Glutamatergic neuron (in vitro differentiated cells): ENCODE data around the gene FAM118A. TPM values are rescaled to one million over a fixed set of nuclear protein-coding genes. Genes with fewer than 3 reads are reported as not detected.
A peak's percentile ranks its signal among the peaks of the same experiment; 100 is the strongest.

Experiments
- DNase-seq: peaks from one replicate; pipeline ENCODE4 v3.0.0; 2022
- H3K27ac Mint-ChIP-seq: one replicate; pipeline ENCODE4 v1.8.0; 2020; ENCODE audit warnings: mild to moderate bottlenecking, mixed read lengths, inconsistent platforms; ENCODE audit not compliant: unreplicated experiment
- H3K27me3 Mint-ChIP-seq: one replicate; pipeline ENCODE4 v1.8.0; 2020; ENCODE audit warnings: mild to moderate bottlenecking, moderate library complexity, mixed read lengths, inconsistent platforms; ENCODE audit not compliant: unreplicated experiment
- H3K36me3 Mint-ChIP-seq: one replicate; pipeline ENCODE4 v1.8.0; 2020; ENCODE audit warnings: mild to moderate bottlenecking, mixed read lengths, inconsistent platforms; ENCODE audit not compliant: unreplicated experiment
- H3K4me1 Mint-ChIP-seq: one replicate; pipeline ENCODE4 v1.8.0; 2020; ENCODE audit warnings: mild to moderate bottlenecking, low read depth, mixed read lengths, inconsistent platforms; ENCODE audit not compliant: unreplicated experiment
- H3K4me3 Mint-ChIP-seq: one replicate; pipeline ENCODE4 v1.8.0; 2020; ENCODE audit warnings: mild to moderate bottlenecking, mixed read lengths, inconsistent platforms; ENCODE audit not compliant: unreplicated experiment
- H3K9me3 Mint-ChIP-seq: one replicate; pipeline ENCODE4 v1.8.0; 2020; ENCODE audit warnings: mild to moderate bottlenecking, moderate library complexity, mixed read lengths, inconsistent platforms; ENCODE audit not compliant: unreplicated experiment
- total RNA-seq: library from RNA; stranded (reverse); fragmentation: NEBNext Ultra II Directional; extraction: Animal tissue kit (Norgen Biotek cat#: 25700); gene quantifications from one replicate; pipeline ENCODE4 v1.2.1, GENCODE V29; 2021; ENCODE audit not compliant: unreplicated experiment
- TF ChIP-seq, protein P1 (sequence below): fragments of 200-600 bp; sonication (generic); IDR thresholded peaks from one replicate; pipeline ENCODE4 v1.5.0; 2021; ENCODE audit not compliant: partially characterized antibody, unreplicated experiment

Gene FAM118A
- total RNA-seq, 1 donor from 2014 or later, result 28.0 TPM

DNA sequence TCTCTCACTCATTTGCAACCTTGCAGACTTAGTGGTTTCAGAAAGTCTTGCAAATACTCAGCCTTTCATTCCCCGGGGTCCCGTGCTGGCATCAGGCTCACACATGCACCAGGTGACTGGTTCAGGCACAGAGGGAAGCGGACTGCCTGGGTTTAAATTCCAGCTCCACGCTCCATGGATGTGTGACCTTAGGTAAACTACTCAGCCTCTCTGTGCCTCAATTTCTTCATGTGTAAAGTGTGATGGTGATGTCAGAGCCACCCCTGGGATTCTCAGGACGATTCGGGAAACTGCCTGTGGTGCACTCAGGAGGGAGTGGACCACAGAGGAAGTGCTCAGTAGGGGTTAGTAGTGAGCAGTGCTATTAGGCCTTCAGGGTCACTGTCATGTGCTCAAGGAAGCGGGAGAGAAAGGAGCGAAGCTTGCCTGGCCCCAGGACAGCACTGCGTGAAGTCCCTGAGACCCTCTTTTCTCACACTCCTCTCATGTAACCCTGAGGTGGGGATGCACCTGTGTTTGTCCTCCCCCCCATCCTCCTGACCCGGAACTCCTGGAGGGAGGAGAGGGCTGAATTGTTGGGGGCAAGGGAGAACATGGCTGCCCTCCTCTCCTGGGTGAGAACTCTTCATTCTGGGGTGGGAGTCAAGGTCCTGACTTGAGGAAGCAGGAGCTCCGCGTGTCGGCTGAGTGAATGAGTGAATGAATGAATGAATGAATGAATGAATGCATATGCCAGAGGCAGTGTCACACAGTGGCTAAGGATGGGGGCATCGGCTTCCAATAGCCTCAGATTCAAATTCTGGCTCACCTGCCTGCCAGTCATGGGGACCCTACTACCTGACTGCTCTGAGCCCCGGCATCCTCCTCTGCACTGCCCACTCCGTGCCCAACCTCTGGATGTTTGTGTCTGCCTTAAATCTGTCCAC, 39.4 kb upstream of the FAM118A start:
- no peak for DNase-seq
- peaks cover 9% of the 10 kb centered on the region for H3K9me3 Mint-ChIP-seq
- peaks cover 8% of the 10 kb centered on the region for H3K27me3 Mint-ChIP-seq
- peak overlapping the region; percentile 78 for H3K4me3 Mint-ChIP-seq
- H3K36me3 Mint-ChIP-seq, result no peaks in the 10 kb centered on the region
- H3K4me1 Mint-ChIP-seq, result peaks cover 4% of the 10 kb centered on the region
- TF ChIP-seq, protein P1, sequence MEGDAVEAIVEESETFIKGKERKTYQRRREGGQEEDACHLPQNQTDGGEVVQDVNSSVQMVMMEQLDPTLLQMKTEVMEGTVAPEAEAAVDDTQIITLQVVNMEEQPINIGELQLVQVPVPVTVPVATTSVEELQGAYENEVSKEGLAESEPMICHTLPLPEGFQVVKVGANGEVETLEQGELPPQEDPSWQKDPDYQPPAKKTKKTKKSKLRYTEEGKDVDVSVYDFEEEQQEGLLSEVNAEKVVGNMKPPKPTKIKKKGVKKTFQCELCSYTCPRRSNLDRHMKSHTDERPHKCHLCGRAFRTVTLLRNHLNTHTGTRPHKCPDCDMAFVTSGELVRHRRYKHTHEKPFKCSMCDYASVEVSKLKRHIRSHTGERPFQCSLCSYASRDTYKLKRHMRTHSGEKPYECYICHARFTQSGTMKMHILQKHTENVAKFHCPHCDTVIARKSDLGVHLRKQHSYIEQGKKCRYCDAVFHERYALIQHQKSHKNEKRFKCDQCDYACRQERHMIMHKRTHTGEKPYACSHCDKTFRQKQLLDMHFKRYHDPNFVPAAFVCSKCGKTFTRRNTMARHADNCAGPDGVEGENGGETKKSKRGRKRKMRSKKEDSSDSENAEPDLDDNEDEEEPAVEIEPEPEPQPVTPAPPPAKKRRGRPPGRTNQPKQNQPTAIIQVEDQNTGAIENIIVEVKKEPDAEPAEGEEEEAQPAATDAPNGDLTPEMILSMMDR, result no peak
- no peak overlapping the region for H3K27ac Mint-ChIP-seq

DNA sequence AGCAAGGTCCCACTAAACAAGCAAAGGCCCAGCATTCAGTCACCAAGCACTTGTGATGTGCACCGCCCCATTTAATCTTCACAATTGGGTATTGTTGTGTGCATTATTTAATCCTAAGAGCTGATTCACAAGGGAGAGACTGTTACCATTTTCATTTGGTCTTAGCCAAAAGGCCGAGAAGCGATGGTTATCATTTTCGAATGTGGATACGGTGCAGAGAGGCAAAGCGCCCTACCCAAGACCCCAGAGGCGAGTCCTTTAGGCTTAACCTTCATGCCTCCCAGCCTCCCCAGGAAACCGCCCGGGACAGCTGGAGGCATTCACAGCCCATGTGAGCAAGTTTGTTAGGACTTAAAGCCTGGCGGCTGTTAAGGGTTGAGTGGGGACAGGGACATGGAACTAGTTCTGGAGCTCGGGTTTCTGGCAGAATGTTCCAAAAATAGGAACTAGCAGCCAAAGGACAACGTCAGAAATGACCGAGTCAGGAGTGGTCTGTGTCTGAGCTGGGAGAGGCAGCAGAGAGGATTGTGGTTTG, 38.0 kb upstream of the FAM118A start:
- TF ChIP-seq, protein P1, result no peak
- no peak for DNase-seq
- Mint-ChIP-seq H3K36me3 (no peaks in the 10 kb centered on the region), H3K4me3 (no peak overlapping the region), H3K27ac (no peak overlapping the region), H3K4me1 (peaks cover 4% of the 10 kb centered on the region), H3K27me3 (peaks cover 8% of the 10 kb centered on the region), H3K9me3 (peaks cover 9% of the 10 kb centered on the region)

DNA sequence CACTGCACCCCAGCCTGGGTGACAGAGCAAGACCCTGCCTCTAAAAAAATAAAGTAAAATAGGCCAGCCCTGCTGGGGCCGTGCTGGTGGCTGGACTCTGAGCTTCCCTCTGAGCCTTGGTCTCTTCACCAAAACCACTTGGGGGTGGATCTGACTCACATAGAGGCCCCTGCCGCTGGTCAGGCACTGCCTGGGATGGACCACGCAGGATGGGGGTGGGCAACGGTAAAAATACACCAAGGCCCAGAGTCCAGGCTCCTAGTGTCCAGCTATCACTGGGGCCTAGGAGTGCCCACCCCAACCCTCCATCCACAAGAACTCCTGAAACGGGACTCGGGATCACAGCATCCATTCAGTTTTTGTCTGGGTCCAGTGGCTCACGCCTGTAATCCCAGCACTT, 37.2 kb upstream of the FAM118A start:
- H3K27me3 Mint-ChIP-seq, result peaks cover 8% of the 10 kb centered on the region
- peaks cover 4% of the 10 kb centered on the region for H3K4me1 Mint-ChIP-seq
- TF ChIP-seq, protein P1, result no peak
- H3K9me3 Mint-ChIP-seq, result peaks cover 9% of the 10 kb centered on the region
- H3K4me3 Mint-ChIP-seq, result no peak overlapping the region
- DNase-seq, result no peak
- no peaks in the 10 kb centered on the region for H3K36me3 Mint-ChIP-seq
- no peak overlapping the region for H3K27ac Mint-ChIP-seq

DNA sequence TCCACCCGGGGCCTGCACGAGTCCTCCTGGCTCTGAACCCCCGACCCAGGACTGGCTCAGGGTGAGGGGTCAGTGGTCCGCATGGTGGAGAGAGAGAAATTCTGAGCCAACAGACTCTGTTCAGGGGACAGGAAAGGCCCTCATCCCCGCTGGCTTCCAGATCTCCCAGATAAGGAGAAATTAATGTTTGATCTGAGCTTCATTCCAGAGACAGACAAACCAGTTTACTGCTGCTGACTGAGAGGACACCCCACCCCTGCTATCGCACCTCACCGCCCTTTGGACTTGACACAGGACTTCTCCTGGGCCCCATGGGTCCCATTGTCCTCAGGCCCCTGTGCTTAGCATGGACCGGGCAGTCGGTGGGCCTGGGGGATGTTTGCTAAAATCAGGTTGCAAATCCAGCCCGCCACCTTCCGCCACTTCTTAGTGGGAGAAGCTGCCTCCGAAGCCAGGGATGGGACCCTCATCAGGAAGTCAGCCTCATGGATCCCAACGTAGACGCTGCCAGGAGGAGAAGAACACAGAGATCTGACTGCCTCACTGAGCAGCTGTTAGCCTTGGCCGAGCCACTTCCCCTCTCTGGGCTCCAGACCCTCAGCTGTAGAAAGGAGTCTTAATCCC, 36.2 kb upstream of the FAM118A start:
- Mint-ChIP-seq H3K4me1 (peaks cover 4% of the 10 kb centered on the region), H3K9me3 (peaks cover 11% of the 10 kb centered on the region), H3K27ac (no peak overlapping the region), H3K36me3 (no peaks in the 10 kb centered on the region), H3K27me3 (peaks cover 8% of the 10 kb centered on the region), H3K4me3 (no peak overlapping the region)
- TF ChIP-seq, protein P1, result no peak
- DNase-seq, result no peak
